Thymus (tissue), 11 donors: ENCODE data around the gene CRY1. TPM values are rescaled to one million over a fixed set of nuclear protein-coding genes. Genes with fewer than 3 reads are reported as not detected.

ENCODE experiments used
- DNase-seq, 9 donors: peaks; one replicate each; pipeline ENCODE4 v3.0.0-alpha.2; 2013; ENCODE audit warnings: low spot score in 9 of 9, low read depth in 6 of 9, missing footprints in 1 of 9
- H3K27ac ChIP-seq, 2 donors: one replicate each; pipeline ENCODE4 v1.5.1; 2013; ENCODE audit warnings: control low read depth in 1 of 2, low read depth in 1 of 2, low read length in 1 of 2, mild to moderate bottlenecking in 1 of 2, moderate library complexity in 1 of 2
- H3K27me3 ChIP-seq, 2 donors: one replicate each; pipeline ENCODE4 v1.5.1; 2013; ENCODE audit warnings: low read length in 1 of 2; ENCODE audit not compliant: control insufficient read depth in 2 of 2, insufficient read depth in 1 of 2
- H3K36me3 ChIP-seq, 2 donors: one replicate each; pipeline ENCODE4 v1.5.1; 2013; ENCODE audit warnings: low read length in 1 of 2, mild to moderate bottlenecking in 1 of 2, moderate library complexity in 1 of 2; ENCODE audit not compliant: control insufficient read depth in 2 of 2, insufficient read depth in 2 of 2
- H3K4me1 ChIP-seq, 2 donors: one replicate each; pipeline ENCODE4 v1.5.1; 2013; ENCODE audit warnings: low read length in 2 of 2; ENCODE audit not compliant: control insufficient read depth in 2 of 2, insufficient read depth in 2 of 2
- H3K4me3 ChIP-seq, 2 donors: one replicate each; pipeline ENCODE4 v1.5.1; 2013; ENCODE audit warnings: low read length in 2 of 2, control low read depth in 1 of 2, mild to moderate bottlenecking in 1 of 2
- H3K9me3 ChIP-seq, 2 donors: one replicate each; pipeline ENCODE4 v1.5.1; 2013; ENCODE audit warnings: low read length in 1 of 2, mild to moderate bottlenecking in 1 of 2; ENCODE audit not compliant: control insufficient read depth in 2 of 2, insufficient read depth in 1 of 2
- WGBS: extraction: QIAGEN DNeasy Blood & Tissue Kit; methylation state at CpG from one replicate; pipeline ENCODE4 v1.1.7; 2013; 5-methylcytosine and 5-hydroxymethylcytosine counted together
- polyA plus RNA-seq: library from polyadenylated mRNA; stranded (reverse); fragments of 200-250 nt; gene quantifications from one replicate; pipeline ENCODE4 v1.2.3, GENCODE V29; 2013
- total RNA-seq: library from RNA; stranded (reverse); fragments of 120-200 nt; gene quantifications from one replicate; pipeline ENCODE4 v1.2.4, GENCODE V29; 2013
- donor health status: healthy.

Gene CRY1
- total and polyA plus RNA-seq, 2 donors: 16.8 to 19.9 TPM

GRCh38 chr12:107064243-107064642 is 29.1 kb downstream of the CRY1 start:
- no peak overlapping the region for H3K27ac ChIP-seq
- no peaks in the 10 kb centered on the region for H3K27me3 ChIP-seq
- no peaks in the 10 kb centered on the region for H3K36me3 ChIP-seq
- no peaks in the 10 kb centered on the region for H3K4me1 ChIP-seq
- peaks cover 0 to 4% of the 10 kb centered on the region in 2 donors for H3K9me3 ChIP-seq
- no peak overlapping the region for H3K4me3 ChIP-seq
- DNase-seq: no peak
- 99% methylated on average over 1 of the region's 1 CpG for WGBS

GRCh38 chr12:107058190-107058589 is 35.2 kb downstream of the CRY1 start:
- Histone ChIP-seq H3K27ac (no peak overlapping the region), H3K4me3 (no peak overlapping the region), H3K36me3 (no peaks in the 10 kb centered on the region), H3K27me3 (no peaks in the 10 kb centered on the region), H3K9me3 (peaks cover 0 to 3% of the 10 kb centered on the region in 2 donors), H3K4me1 (no peaks in the 10 kb centered on the region)
- no peak for DNase-seq
- WGBS: 94% methylated on average over 2 of the region's 2 CpGs

GRCh38 chr12:107057071-107057834 is 36.1 kb downstream of the CRY1 start:
- DNase-seq: no peak
- Histone ChIP-seq H3K27me3 (no peaks in the 10 kb centered on the region), H3K9me3 (peaks cover 0 to 4% of the 10 kb centered on the region in 2 donors), H3K4me1 (no peaks in the 10 kb centered on the region), H3K4me3 (no peak overlapping the region), H3K27ac (no peak overlapping the region), H3K36me3 (no peaks in the 10 kb centered on the region)
- 97% methylated on average over 4 of the region's 4 CpGs for WGBS

GRCh38 chr12:107053709-107054108 is 39.6 kb downstream of the CRY1 start:
- peaks cover 0 to 4% of the 10 kb centered on the region in 2 donors for H3K9me3 ChIP-seq
- no peaks in the 10 kb centered on the region for H3K27me3 ChIP-seq
- no peak overlapping the region for H3K27ac ChIP-seq
- no peak for DNase-seq
- no peaks in the 10 kb centered on the region for H3K36me3 ChIP-seq
- peaks cover 3 to 7% of the 10 kb centered on the region in 2 donors for H3K4me1 ChIP-seq
- no peak overlapping the region for H3K4me3 ChIP-seq
- 100% methylated on average over 2 of the region's 2 CpGs for WGBS

- WGBS: 97% methylated on average over 5 of the region's 5 CpGs
- Histone ChIP-seq H3K9me3 (peaks cover 0 to 6% of the 10 kb centered on the region in 2 donors), H3K27ac (no peak overlapping the region), H3K27me3 (no peaks in the 10 kb centered on the region), H3K4me3 (no peak overlapping the region), H3K4me1 (peaks cover 3 to 9% of the 10 kb centered on the region in 2 donors), H3K36me3 (no peaks in the 10 kb centered on the region)
- no peak for DNase-seq
Observed at GRCh38 chr12:107045186-107045585, 48.2 kb downstream of the CRY1 start.

- H3K4me1 ChIP-seq: peaks cover 3 to 8% of the 10 kb centered on the region in 2 donors
- H3K36me3 ChIP-seq: no peaks in the 10 kb centered on the region
- H3K4me3 ChIP-seq: no peak overlapping the region
- no peak overlapping the region for H3K27ac ChIP-seq
- peaks cover 0 to 6% of the 10 kb centered on the region in 2 donors for H3K9me3 ChIP-seq
- no peaks in the 10 kb centered on the region for H3K27me3 ChIP-seq
- whole genome bisulfite sequencing: 85% methylated on average over 8 of the region's 8 CpGs
- DNase-seq: no peak
Observed at GRCh38 chr12:107042801-107043200, 50.5 kb downstream of the CRY1 start.

- no peak for DNase-seq
Observed at GRCh38 chr12:107035733-107036132, 57.6 kb downstream of the CRY1 start.

GRCh38 chr12:107033758-107034739 is 59.3 kb downstream of the CRY1 start:
- H3K27me3 ChIP-seq: no peaks in the 10 kb centered on the region
- WGBS: 98% methylated on average over 9 of the region's 9 CpGs
- no peak overlapping the region for H3K27ac ChIP-seq
- no peaks in the 10 kb centered on the region for H3K36me3 ChIP-seq
- no peak overlapping the region for H3K4me3 ChIP-seq
- H3K9me3 ChIP-seq: no peaks in the 10 kb centered on the region
- H3K4me1 ChIP-seq: peaks cover 16% of the 10 kb centered on the region in 2 donors
- no peak for DNase-seq

More at GRCh38 chr12:107035733-107036132, 57.6 kb downstream of the CRY1 start:
- H3K36me3 ChIP-seq: no peaks in the 10 kb centered on the region
- WGBS: 98% methylated on average over 2 of the region's 2 CpGs
- H3K4me1 ChIP-seq: peaks cover 10 to 11% of the 10 kb centered on the region in 2 donors
- no peaks in the 10 kb centered on the region for H3K27me3 ChIP-seq
- no peaks in the 10 kb centered on the region for H3K9me3 ChIP-seq
- H3K27ac ChIP-seq: no peak overlapping the region
- no peak overlapping the region for H3K4me3 ChIP-seq

GRCh38 chr12:107032266-107032665 is 61.1 kb downstream of the CRY1 start:
- WGBS: 78% methylated on average over 7 of the region's 7 CpGs
- no peak overlapping the region for H3K27ac ChIP-seq
- no peak for DNase-seq
- peaks cover 18% of the 10 kb centered on the region in 2 donors for H3K4me1 ChIP-seq
- no peaks in the 10 kb centered on the region for H3K36me3 ChIP-seq
- no peaks in the 10 kb centered on the region for H3K9me3 ChIP-seq
- no peak overlapping the region for H3K4me3 ChIP-seq
- no peaks in the 10 kb centered on the region for H3K27me3 ChIP-seq
